ENCODE measurements around the gene ZBTB12. TPM values are rescaled to one million over a fixed set of nuclear protein-coding genes. Genes with fewer than 3 reads are reported as not detected.

Gene ZBTB12
- total and polyA plus RNA-seq, 2 donors, result 1.9 to 2.6 TPM

DNA sequence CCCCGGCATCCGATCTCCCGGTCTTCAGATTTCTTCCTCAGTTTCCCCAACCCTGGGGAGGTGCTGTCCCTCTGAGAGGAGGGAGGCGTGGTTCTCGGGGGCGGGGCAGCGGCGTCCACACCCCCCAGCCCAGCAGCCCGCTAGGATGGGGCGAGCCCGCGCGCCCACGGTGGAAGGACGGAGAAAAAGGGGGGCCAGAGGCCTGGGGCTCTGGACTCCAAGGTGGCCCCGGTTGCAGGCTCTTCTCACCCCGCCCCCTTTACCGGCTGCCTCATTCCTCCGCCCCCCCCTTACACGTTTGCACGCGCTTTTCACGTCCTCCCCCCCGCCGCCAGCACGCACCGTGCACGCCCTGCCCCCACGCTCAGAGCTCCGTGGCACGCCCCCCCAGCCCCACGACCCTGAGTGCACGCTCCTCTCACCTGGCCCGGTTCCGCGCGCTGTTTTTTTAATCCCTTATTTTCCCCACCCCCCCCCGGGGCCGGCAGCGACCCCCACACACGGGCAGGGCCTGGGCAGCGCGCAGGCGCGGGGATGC, 402 bp downstream of the ZBTB12 start:
- H3K36me3 ChIP-seq (ENCODE audit: control insufficient read depth in 2 of 2, insufficient read depth in 2 of 2, low read length in 1 of 2), result peaks cover under 1 to 4% of the 10 kb centered on the region in 2 donors
- WGBS, result 4% methylated on average over 45 of the region's 45 CpGs
- DNase-seq (ENCODE audit: low read depth in 6 of 9, low spot score in 9 of 9), result peak in 5 of 9 donors; percentile 27 to 66 (median 44)

DNA sequence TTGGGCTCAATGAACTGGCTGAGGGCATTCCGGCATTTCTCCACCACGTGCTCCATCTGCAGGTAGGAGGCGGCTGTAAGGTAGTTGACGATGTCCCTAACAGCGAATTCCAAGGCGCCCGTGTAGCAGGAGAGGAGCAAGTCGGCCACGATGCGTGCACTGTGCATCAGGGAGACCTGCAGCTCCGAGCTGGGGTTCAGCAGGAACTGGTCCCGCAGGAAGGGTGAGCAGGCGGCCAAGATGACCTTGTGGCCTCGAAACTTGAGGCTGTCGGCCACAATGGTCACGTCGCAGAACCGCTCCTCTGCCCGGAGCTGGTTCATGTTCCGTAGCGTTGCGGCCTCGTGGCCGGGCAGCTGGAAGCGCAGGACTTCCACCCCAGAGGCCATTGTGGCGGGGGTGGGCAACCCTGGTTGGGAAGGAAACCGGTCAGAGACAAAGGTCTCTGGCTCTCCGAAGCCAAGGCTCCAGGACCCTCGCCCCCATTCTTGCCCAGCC, 920 bp downstream of the ZBTB12 start:
- DNase-seq (ENCODE audit: low read depth in 6 of 9, low spot score in 9 of 9), result no peak
- no peaks in the 10 kb centered on the region for H3K9me3 ChIP-seq (ENCODE audit: control insufficient read depth in 2 of 2, insufficient read depth in 1 of 2, low read length in 1 of 2)
- peak overlapping the region; percentile 57 to 69 for H3K4me3 ChIP-seq (ENCODE audit: low read length in 2 of 2)
- whole genome bisulfite sequencing, result 87% methylated on average over 29 of the region's 29 CpGs
- no peaks in the 10 kb centered on the region for H3K27me3 ChIP-seq (ENCODE audit: control insufficient read depth in 2 of 2, insufficient read depth in 1 of 2, low read length in 1 of 2)
- H3K27ac ChIP-seq (ENCODE audit: low read depth in 1 of 2, low read length in 1 of 2), result no peak overlapping the region
- H3K4me1 ChIP-seq (ENCODE audit: control insufficient read depth in 2 of 2, insufficient read depth in 2 of 2, low read length in 2 of 2), result peaks cover 23 to 34% of the 10 kb centered on the region in 2 donors
- H3K36me3 ChIP-seq (ENCODE audit: control insufficient read depth in 2 of 2, insufficient read depth in 2 of 2, low read length in 1 of 2), result peaks cover 6 to 8% of the 10 kb centered on the region in 2 donors

More for the DNA sequence above, 402 bp downstream of the ZBTB12 start:
- no peaks in the 10 kb centered on the region for H3K27me3 ChIP-seq (ENCODE audit: control insufficient read depth in 2 of 2, insufficient read depth in 1 of 2, low read length in 1 of 2)
- peak overlapping the region; percentile 42 to 44 for H3K27ac ChIP-seq (ENCODE audit: low read depth in 1 of 2, low read length in 1 of 2)
- peaks cover 23 to 30% of the 10 kb centered on the region in 2 donors for H3K4me1 ChIP-seq (ENCODE audit: control insufficient read depth in 2 of 2, insufficient read depth in 2 of 2, low read length in 2 of 2)
- H3K9me3 ChIP-seq (ENCODE audit: control insufficient read depth in 2 of 2, insufficient read depth in 1 of 2, low read length in 1 of 2), result no peaks in the 10 kb centered on the region
- H3K4me3 ChIP-seq (ENCODE audit: low read length in 2 of 2), result peak overlapping the region; percentile 57 to 69

DNA sequence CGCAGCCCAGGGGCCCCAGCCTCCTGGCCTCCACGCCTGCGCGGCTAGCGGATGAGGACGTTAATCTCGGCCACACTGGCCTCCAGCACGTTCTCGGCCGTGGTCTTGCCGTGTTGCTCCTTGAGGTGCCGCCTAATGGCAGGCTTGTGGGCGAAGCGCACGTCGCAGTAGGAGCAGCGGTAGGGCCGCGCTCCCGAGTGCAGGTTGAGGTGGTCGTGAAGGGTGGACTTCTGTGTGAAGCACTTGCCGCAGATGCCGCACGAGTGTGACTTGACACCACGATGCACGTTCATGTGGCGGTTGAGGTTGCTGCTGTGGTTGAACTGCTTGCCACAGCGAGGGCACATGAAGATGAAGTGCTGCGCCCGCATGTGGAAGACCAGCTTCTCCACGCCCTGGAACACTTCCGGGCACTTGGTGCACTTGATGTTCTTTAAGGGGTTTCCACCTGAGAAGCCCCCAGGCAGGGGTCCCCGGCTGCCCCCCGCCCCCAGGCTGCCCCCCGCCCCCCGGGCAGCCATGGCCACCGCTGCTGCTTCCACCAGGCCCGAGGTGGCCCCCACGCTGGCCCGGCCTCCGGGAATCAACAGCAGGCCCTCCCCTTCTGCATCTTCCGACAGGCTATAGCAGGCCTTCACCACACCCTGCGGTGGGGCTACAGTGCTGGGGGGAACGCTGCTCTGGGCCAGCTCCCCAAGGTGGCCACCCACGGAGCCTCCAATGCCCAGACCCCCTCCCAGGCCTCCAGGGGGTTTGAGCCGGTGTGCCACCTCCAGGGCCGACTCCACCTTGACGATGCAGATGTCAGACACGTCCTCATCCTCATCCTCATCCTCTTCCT, 1.8 kb downstream of the ZBTB12 start:
- Histone ChIP-seq H3K4me1 (ENCODE audit: control insufficient read depth in 2 of 2, insufficient read depth in 2 of 2, low read length in 2 of 2) (peaks cover 23 to 34% of the 10 kb centered on the region in 2 donors), H3K36me3 (ENCODE audit: control insufficient read depth in 2 of 2, insufficient read depth in 2 of 2, low read length in 1 of 2) (peaks cover 10 to 13% of the 10 kb centered on the region in 2 donors), H3K27me3 (ENCODE audit: control insufficient read depth in 2 of 2, insufficient read depth in 1 of 2, low read length in 1 of 2) (no peaks in the 10 kb centered on the region), H3K27ac (ENCODE audit: low read depth in 1 of 2, low read length in 1 of 2) (no peak overlapping the region), H3K4me3 (ENCODE audit: low read length in 2 of 2) (no peak overlapping the region), H3K9me3 (ENCODE audit: control insufficient read depth in 2 of 2, insufficient read depth in 1 of 2, low read length in 1 of 2) (no peaks in the 10 kb centered on the region)
- no peak for DNase-seq (ENCODE audit: low read depth in 6 of 9, low spot score in 9 of 9)
- WGBS, result 88% methylated on average over 49 of the region's 49 CpGs

DNA sequence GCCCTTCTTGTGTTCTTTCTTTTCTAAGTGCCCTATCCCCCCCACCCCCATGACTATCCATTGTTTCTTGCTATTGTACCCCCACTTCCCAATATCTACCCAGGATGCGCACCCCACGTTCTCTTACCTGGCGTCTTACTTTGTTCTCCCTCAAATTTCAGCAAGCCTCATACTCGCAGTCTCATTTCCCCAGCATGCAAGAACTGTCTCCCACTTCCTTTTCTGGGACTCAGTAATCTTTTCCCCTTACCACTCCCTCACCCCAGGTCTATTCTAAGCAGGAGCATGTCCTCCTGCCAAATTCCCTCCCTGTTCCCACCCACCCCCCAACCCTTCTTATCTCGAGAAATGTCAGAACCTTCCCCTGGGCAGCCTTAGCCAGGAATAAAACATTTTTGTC, 2.7 kb downstream of the ZBTB12 start:
- Histone ChIP-seq H3K9me3 (ENCODE audit: control insufficient read depth in 2 of 2, insufficient read depth in 1 of 2, low read length in 1 of 2) (no peaks in the 10 kb centered on the region), H3K27me3 (ENCODE audit: control insufficient read depth in 2 of 2, insufficient read depth in 1 of 2, low read length in 1 of 2) (no peaks in the 10 kb centered on the region), H3K4me3 (ENCODE audit: low read length in 2 of 2) (no peak overlapping the region), H3K36me3 (ENCODE audit: control insufficient read depth in 2 of 2, insufficient read depth in 2 of 2, low read length in 1 of 2) (peaks cover 17 to 18% of the 10 kb centered on the region in 2 donors), H3K4me1 (ENCODE audit: control insufficient read depth in 2 of 2, insufficient read depth in 2 of 2, low read length in 2 of 2) (peaks cover 23 to 34% of the 10 kb centered on the region in 2 donors), H3K27ac (ENCODE audit: low read depth in 1 of 2, low read length in 1 of 2) (no peak overlapping the region)
- DNase-seq (ENCODE audit: low read depth in 6 of 9, low spot score in 9 of 9), result no peak
- WGBS, result 83% methylated on average over 5 of the region's 5 CpGs

DNA sequence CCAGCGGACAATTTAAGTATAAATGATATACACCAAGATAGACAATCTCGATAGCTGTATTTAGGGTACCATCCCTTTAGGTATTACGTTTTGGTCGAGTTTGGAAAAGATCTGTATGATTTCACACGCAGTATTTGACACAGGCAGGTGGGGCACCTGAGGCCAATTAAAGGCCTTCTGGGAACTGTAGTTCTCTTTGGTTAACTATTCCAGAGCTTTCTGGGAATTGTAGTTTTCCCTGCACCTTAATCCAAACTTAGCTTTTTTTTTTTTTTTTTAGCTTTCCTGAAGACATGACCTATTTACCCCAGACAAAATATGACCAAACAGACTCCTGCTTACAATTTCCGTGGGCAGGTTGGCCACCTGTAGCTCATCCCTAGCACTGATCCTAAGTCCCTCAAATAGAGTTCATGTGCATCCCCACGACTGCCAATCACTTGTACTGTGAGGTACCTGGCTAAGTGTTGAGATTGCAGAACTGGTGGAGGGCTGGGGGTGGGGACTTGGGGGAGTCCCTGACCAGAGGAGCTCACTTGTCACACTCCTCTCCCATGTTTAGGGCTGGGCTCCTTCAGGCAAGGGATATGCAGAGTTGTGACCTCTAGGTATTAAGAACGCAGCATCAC, 3.4 kb downstream of the ZBTB12 start:
- DNase-seq (ENCODE audit: low read depth in 6 of 9, low spot score in 9 of 9), result peak in 6 of 9 donors; percentile 46 to 79 (median 57)
- Histone ChIP-seq H3K9me3 (ENCODE audit: control insufficient read depth in 2 of 2, insufficient read depth in 1 of 2, low read length in 1 of 2) (no peaks in the 10 kb centered on the region), H3K36me3 (ENCODE audit: control insufficient read depth in 2 of 2, insufficient read depth in 2 of 2, low read length in 1 of 2) (peaks cover 20 to 23% of the 10 kb centered on the region in 2 donors), H3K4me3 (ENCODE audit: low read length in 2 of 2) (peak overlapping the region; percentile 74 to 89), H3K4me1 (ENCODE audit: control insufficient read depth in 2 of 2, insufficient read depth in 2 of 2, low read length in 2 of 2) (peaks cover 23 to 34% of the 10 kb centered on the region in 2 donors), H3K27me3 (ENCODE audit: control insufficient read depth in 2 of 2, insufficient read depth in 1 of 2, low read length in 1 of 2) (no peaks in the 10 kb centered on the region), H3K27ac (ENCODE audit: low read depth in 1 of 2, low read length in 1 of 2) (peak overlapping the region; percentile 81 to 84)
- 21% methylated on average over 8 of the region's 8 CpGs for WGBS

DNA sequence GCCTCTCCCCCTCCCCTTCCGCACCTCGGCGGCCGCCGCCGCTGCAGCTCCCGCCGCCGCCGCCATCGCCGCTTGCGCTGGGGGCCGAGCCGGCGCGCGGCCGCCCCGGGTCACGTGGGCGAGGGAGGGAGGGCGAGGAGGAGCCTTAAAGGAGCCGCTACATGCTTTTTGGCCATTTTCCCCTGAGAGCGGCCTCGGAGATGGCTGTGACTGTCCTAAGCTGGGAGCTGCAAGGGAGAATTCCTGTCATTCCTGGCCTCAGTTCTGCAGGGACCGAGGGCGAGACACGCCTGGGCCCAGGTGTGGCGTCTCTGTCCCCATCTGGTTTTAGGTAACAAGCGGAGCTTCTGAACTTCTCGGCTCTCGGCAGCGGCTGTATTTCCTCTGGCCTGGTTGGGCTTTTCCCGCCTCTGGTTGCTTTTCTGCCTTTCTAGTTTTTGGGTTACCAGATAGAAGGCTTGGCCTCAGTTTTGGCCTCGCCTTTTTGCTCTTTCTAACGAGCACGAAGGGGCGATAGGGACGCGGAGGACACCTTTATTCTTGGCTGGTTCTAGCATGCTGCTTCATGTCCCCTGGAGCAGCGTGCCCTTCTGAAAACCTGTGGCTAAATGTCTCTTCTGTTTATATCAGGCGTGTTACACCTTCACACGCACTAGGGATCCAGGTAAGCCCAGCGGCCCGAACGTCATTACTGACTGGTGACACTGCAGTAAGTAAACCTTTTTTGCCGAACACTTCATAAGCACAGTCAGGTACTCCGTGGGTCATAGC, 4.1 kb downstream of the ZBTB12 start, which contains the start of gene EHMT2:
Gene EHMT2, minus strand, starts transcription at position 87 of the 771 bp plus-strand sequence. Its CDS starts 21 bp downstream, at position 66.
- H3K27ac ChIP-seq (ENCODE audit: low read depth in 1 of 2, low read length in 1 of 2), result peak within 1 kb of the TSS; percentile 84 to 88
- H3K4me3 ChIP-seq (ENCODE audit: low read length in 2 of 2), result peak within 1 kb of the TSS; percentile 74 to 89
- H3K27me3 ChIP-seq (ENCODE audit: control insufficient read depth in 2 of 2, insufficient read depth in 1 of 2, low read length in 1 of 2), result no peaks in the 10 kb centered on the region
- H3K36me3 ChIP-seq (ENCODE audit: control insufficient read depth in 2 of 2, insufficient read depth in 2 of 2, low read length in 1 of 2), result peaks cover 25 to 30% of the 10 kb centered on the region in 2 donors
- WGBS, result under 1% methylated on average over 49 of the region's 49 CpGs
- peaks cover 23 to 30% of the 10 kb centered on the region in 2 donors for H3K4me1 ChIP-seq (ENCODE audit: control insufficient read depth in 2 of 2, insufficient read depth in 2 of 2, low read length in 2 of 2)
- no peaks in the 10 kb centered on the region for H3K9me3 ChIP-seq (ENCODE audit: control insufficient read depth in 2 of 2, insufficient read depth in 1 of 2, low read length in 1 of 2)
- peak; percentile 65 to 92 (median 79) for DNase-seq (ENCODE audit: low read depth in 6 of 9, low spot score in 9 of 9)

DNA sequence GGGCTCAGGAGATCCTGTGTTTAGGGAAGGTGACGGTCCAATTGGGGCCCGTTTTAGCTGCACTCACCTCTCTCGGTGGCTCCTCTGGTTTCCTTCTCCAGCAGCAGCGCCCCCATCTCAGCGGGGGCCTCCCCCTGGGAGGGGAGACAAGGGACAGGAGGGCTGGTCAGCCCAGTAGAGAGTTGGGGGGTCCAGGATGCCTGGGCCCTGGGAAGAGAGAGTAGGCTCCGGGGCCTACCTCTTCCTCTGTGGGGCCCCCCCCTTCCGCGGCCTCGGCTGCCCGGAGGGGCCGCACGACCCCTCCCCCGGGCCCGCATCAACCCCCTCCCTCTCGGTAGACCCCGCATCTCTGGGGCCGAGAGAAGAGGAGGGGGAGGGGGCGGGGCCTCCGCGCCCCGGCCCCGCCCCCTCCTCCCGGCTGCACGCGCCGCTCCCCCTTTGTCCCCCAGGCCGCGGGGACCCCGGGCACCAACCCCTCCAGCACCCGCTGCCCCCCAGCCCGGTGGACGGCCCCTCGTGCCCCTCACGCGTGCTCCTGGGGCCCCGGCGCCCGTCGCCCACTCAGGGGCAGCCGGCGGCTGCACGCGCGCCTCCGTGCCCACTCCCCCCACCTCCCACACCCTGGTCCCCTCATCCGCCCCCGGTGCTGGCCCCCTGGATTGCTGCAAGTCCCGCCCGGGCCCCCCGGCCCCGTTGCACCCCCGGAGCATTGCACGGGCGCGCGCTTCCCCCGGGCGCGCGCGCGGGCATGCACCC, 4.9 kb downstream of the ZBTB12 start:
- Histone ChIP-seq H3K4me3 (ENCODE audit: low read length in 2 of 2) (peak overlapping the region; percentile 74 to 89), H3K27ac (ENCODE audit: low read depth in 1 of 2, low read length in 1 of 2) (peak overlapping the region; percentile 78 to 88), H3K4me1 (ENCODE audit: control insufficient read depth in 2 of 2, insufficient read depth in 2 of 2, low read length in 2 of 2) (peaks cover 20 to 25% of the 10 kb centered on the region in 2 donors), H3K27me3 (ENCODE audit: control insufficient read depth in 2 of 2, insufficient read depth in 1 of 2, low read length in 1 of 2) (no peaks in the 10 kb centered on the region), H3K9me3 (ENCODE audit: control insufficient read depth in 2 of 2, insufficient read depth in 1 of 2, low read length in 1 of 2) (no peaks in the 10 kb centered on the region), H3K36me3 (ENCODE audit: control insufficient read depth in 2 of 2, insufficient read depth in 2 of 2, low read length in 1 of 2) (peaks cover 33 to 37% of the 10 kb centered on the region in 2 donors)
- 2% methylated on average over 58 of the region's 62 CpGs for WGBS
- peak in 2 of 9 donors; percentile 13 to 29 for DNase-seq (ENCODE audit: low read depth in 6 of 9, low spot score in 9 of 9)

DNA sequence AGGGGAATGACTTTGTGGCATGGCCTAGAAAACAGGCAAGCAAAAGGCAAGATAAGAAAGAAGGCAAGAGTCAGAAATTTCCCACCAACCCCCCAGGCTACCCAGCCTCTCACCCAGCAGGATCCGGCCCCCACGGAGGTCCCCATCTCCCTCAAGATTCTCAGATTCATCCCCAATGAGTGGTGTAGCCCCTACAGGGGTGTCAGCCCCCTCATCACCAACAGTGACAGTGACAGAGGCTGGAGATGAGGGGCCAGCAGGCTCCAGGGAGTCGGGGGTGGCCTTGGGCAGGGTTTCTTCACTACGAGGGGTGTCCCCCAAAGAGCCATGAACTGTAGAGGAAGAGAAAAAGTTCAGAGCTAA, 5.4 kb downstream of the ZBTB12 start:
- no peak for DNase-seq (ENCODE audit: low read depth in 6 of 9, low spot score in 9 of 9)
- Histone ChIP-seq H3K4me1 (ENCODE audit: control insufficient read depth in 2 of 2, insufficient read depth in 2 of 2, low read length in 2 of 2) (peaks cover 19 to 25% of the 10 kb centered on the region in 2 donors), H3K9me3 (ENCODE audit: control insufficient read depth in 2 of 2, insufficient read depth in 1 of 2, low read length in 1 of 2) (no peaks in the 10 kb centered on the region), H3K27me3 (ENCODE audit: control insufficient read depth in 2 of 2, insufficient read depth in 1 of 2, low read length in 1 of 2) (no peaks in the 10 kb centered on the region), H3K4me3 (ENCODE audit: low read length in 2 of 2) (peak overlapping the region; percentile 74 to 89), H3K36me3 (ENCODE audit: control insufficient read depth in 2 of 2, insufficient read depth in 2 of 2, low read length in 1 of 2) (peaks cover 37 to 39% of the 10 kb centered on the region in 2 donors), H3K27ac (ENCODE audit: low read depth in 1 of 2, low read length in 1 of 2) (peak overlapping the region; percentile 46 to 78)
- WGBS, result 63% methylated on average over 4 of the region's 4 CpGs

All from thymus (tissue), 11 donors.